NCI-H526 (cell line): ENCODE data around the gene RGS17.
A peak's percentile ranks its signal among the peaks of the same experiment; 100 is the strongest.
"Not testable (repeated sequence)": the region's sequence is repeated elsewhere in the genome, so short reads cannot be mapped to it uniquely, and the experiment has no call there.

Experiments used
- DNase-seq, 2 experiments: peaks; one replicate each; lab custom pipeline; 2025; lab: John Stamatoyannopoulos, UW

Gene RGS17

GRCh38 chr6:153032255-153032882 lies 98.7 kb downstream of the RGS17 start:
- peak; percentile 4 to 30 for DNase-seq

DNA sequence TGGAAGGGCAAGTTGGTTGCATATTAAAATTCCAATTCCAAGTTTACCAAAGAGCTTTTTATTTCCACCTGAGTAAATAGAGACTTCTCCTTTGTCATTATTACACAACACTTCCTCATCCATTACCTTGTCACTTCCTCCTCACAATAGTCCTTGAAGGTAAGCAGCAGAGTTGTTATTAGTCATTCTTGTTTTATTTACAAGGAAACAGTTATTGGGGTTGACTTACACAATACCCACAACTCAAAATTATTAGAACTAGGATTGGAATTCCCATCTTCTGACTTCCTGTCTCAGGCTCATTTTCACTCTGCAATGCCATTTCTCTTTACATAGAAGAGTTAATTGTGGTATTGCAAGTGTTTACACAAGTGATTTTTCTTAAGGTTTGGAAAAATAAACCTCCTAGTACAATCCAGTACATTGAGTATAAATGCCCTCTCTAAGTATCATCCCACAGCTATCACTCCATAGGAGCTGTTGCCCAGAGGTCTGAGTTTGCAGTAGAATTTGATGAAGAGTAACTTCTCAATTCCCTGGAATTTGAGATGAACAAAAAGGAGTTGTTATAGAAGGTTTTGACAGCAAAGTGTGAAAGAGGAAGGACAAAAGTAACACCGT lies 99.6 kb downstream of the RGS17 start:
- no peak for DNase-seq

DNA sequence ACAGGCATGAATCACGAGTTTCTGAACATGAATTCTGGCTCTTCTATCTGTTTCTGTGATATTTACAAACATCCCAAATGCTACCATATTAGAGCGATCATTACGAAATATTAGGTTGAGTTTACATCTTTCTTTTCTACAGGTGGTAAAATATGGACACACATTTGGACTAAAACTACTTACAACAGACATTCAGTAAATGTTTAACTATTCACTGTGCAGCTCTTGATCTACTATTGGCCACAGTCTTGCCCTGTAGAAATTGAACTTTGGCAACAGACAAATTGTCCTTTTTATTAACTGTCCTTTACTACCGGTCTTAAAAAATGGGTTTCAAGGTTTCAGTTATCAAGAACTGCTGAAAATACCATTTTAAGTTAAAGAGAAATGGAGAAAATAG lies 102.1 kb downstream of the RGS17 start:
- DNase-seq = no peak

DNA sequence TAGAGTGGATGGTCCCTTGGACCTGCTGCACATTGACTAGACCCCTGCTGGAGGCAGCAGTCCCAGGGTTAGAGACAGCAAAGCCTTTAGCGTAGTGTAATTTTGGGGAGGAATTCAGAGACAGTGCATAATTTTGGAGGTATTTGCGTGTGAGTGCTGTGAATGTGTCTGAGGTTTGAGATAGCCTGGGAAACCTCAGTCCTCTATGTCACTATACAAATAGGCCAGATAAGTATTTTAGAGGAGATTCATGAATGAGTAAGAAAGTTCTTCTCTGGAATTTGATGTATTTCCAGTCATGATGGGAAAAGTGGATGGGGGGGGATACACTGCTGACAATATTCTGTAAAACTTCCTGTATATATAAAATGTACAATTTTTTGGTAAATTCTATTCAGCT lies 102.8 kb downstream of the RGS17 start:
- no peak for DNase-seq

DNA sequence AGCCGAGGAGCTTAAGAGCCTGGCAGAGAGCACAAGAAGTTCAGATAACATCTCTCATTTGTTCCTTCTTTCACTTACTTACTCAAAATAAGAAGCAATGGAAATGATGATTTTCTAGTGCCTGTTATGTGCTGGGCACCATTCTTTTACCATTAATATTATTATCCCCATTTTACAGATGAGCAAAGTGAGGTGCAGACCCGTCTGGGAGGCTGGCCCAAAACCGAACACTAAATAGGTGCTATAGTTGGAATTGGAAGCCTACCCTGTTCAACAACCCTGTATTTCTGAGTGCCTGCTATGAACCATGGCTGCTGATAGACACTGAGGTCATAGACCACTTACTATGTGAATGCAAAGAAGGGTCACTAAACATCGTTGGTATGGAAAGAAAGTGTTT lies 103.6 kb downstream of the RGS17 start:
- no peak for DNase-seq

GRCh38 chr6:153024709-153025017 lies 106.4 kb downstream of the RGS17 start:
- no peak for DNase-seq

DNA sequence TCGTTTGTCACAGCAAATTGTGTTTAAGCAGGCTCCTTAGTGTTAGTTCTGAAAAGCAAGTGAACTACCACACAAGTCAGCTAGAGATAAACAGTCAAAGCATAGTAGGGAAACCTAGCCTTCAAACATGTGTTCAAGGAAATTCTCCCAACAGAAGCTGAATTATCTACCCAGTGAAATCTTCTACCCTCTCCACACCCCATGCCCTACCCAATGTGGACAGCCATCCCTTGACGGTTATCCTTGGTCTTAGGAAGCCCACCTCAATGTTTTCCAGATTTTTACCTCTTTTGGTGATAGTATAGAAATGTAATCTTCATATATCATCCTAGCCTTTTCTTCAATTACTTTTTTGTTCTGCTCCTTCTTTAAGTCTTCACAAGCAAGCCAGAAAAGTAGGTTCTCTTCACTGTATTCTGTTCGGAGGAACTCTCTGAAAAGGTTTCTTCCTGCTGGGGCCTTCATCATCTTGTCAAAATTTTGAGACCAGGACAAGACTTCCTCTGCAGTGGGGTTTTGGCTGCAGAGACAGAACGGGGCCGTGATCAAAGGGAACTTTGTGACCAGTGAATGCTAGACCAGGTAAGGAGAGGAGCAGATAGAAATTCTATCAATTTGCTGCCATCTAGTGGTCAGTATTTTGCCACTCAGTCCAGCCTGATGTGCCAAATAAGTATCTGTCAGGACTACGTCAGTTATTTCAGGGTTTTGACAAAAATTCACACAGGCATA lies 106.9 kb downstream of the RGS17 start:
- DNase-seq = peak; percentile 35 to 74

DNA sequence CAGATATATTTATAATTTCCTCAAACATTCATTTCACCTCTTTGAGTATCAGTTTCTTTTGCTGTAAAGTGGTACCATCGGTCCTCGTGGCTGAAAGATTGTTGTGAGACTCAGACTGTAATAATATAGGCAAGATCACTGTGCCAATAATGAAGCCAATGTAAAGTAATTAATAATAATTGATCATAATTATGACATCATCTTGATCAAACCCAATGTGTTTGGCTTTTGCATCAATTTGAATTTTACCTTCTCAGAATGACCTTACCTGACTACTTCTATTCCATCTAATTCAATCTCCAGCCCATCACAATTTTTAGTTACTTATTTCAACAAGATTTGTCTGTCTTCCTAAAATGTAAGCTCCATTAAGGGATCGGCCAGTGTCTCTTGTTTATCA lies 112.7 kb downstream of the RGS17 start:
- no peak for DNase-seq

GRCh38 chr6:153016846-153017245 lies 114.2 kb downstream of the RGS17 start:
- no peak for DNase-seq

GRCh38 chr6:153015094-153015640 lies 115.9 kb downstream of the RGS17 start:
- DNase-seq = no peak

GRCh38 chr6:153013438-153013837 lies 117.6 kb downstream of the RGS17 start:
- DNase-seq = no peak

DNA sequence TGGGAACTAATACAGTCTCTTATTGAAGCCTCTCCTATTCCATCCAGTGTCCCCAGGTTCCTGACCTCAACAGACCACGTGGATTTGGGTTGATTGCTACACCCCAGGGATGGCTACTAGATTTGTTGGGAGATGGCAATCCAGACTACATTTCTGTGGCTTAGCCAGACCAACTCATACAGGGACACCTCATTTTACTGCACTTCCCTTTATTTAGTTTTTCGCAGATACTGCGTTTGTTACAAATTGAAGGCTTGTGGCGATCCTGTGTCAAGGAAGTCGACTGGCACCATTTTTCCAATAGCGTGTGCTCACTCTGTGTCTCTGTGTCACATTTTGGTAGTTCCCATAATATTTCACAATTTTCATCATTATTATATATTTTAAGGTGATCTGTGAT lies 118.2 kb downstream of the RGS17 start:
- no peak for DNase-seq

- DNase-seq = no peak
Observed at GRCh38 chr6:153003366-153003690, 127.8 kb downstream of the RGS17 start.

DNA sequence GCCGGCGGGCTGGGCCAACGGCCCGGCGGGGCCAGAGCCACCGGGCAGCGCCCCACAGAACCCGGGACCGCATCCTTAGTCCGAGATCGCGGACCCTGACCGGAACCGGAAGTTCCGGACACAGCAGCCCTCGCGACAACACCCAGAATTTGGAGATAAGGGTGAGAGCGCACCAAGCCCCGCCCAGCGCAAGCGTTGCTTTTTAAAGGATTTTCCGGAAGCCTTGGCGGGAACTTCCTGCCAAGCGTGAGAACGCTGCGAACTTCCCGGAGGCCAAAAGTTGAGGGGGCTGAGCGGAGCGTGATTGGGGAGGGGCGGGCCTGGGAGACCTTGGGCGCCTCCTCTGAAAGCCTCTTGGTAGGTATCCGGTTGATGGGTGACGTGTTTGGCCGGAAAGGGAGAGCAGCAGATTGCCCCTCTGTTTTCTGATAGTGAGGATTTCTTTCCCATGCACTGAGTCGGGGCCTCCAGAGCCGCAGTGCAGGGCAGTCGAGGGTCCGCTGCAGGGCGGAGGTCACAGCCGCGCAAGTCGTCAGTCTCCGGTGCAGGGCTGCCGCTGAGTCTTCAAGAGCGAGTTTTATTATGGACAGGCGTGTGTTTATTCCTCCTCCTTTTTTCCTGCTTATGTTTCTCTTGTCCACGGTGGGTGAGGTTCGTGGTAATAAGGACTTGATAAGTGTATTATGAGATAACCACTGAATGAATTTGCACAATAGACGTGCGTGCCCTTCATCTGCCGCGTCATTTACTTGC lies 128.3 kb downstream of the RGS17 start, which contains the start of gene MTRF1L:
MTRF1L (minus strand) TSS at position 97 of the 753 bp plus-strand sequence; CDS start at position 73, 24 bp downstream.
- peak; percentile 94 to 97 for DNase-seq

- peak; percentile 2 to 19 for DNase-seq
Observed at GRCh38 chr6:153001767-153002612, 129.1 kb downstream of the RGS17 start.

DNA sequence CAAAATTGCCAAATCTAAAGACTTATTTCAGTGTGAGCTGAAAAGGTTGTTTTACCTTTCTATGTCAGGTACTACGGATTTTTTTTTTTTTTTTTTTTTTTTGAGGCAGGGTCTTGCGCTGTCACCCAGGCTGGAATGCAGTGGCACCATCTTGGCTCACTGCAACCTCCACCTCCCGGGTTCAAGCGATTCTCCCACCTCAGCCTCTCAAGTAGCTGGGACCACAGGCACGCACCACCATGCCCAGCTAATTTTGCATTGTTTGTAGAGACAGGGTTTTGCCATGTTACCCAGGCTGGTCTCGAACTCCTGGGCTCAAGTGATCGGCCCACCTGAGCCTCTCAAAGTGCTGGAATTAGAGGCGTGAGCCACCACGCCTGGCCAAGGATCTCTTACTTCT lies 130.3 kb downstream of the RGS17 start:
- not testable (repeated sequence) for DNase-seq

DNA sequence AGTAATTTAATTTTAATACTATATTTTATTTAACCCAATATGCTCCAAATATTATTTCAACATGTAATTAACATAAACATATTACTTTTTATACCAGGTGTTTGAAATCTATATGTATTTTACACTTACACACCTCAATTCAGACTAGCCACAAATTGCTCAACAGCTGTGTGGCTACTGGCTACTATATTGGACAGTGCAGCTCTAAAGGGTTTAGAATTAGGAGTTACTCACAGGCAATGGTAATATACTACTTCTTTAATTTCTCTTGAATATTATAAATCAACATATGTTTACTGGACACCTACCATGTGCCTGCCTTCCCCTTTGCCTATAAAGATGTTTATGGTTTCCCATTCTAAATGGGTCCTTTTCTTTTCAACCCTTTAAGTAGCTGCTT lies 130.8 kb downstream of the RGS17 start:
- no peak for DNase-seq

DNA sequence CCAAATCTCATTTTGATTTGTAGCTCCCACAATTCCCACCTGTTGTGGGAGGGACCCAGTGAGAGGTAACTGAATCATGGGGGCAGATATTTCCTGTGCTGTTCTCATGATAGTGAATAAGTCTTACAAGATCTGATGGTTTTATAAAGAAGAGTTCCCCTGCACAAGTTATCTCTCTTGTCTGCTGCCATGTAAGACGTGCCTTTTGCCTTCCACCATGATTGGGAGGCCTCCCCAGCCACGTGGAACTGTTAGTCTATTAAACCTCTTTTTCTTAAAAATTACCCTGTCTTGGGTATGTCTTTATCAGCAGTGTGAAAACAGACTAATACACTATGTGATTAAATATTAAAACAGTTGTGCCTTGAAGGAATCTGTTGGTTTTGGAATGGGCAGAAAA lies 131.5 kb downstream of the RGS17 start:
- not testable (repeated sequence) for DNase-seq

- DNase-seq = no peak
Observed at GRCh38 chr6:152993847-152994246, 137.2 kb downstream of the RGS17 start.

DNA sequence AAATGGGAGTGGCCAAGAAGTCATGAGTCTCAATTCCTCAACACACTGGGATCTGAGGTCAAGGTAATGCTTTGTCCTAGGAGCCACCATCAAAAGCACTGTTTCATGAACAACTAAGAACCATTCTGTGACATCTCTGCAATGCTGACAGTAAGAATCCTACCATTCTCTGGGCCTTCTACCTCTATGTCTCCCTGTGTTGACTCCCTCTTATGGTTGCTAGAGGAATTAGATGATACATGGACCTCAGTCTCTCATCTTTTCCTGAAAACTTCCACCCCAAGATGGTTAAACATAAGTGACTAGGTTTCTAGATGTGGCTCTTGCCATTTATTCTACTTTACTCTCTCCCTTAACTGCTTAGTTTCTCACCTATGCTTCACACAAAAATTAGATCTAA lies 137.7 kb downstream of the RGS17 start:
- DNase-seq = no peak

- no peak for DNase-seq
Observed at GRCh38 chr6:152986978-152987377, 144.1 kb downstream of the RGS17 start.

GRCh38 chr6:152985300-152985699 lies 145.8 kb downstream of the RGS17 start:
- not testable (repeated sequence) for DNase-seq
